H1 (cell line): Measurements from ENCODE around the gene PKD1.

Experiments used
- BCL11A ChIP-seq, 2 experiments: IDR thresholded peaks; one replicate each; pipeline ENCODE4 v1.6.1; 2011; ENCODE audit warnings: low read depth in 2 of 2, low read length in 2 of 2, mild to moderate bottlenecking in 2 of 2
- CTCF ChIP-seq, 3 experiments: IDR thresholded peaks; 1 replicate in 2 of 3; 2 replicates in 1 of 3; pipeline versions ENCODE4 v1.5.1 to v1.6.1; 2011; ENCODE audit warnings: low read length in 3 of 3, mild to moderate bottlenecking in 3 of 3, inconsistent platforms in 2 of 3, low read depth in 1 of 3, moderate library complexity in 1 of 3; ENCODE audit not compliant: insufficient read depth in 1 of 3; ENCODE audit errors: control extremely low read depth in 1 of 3
- EP300 ChIP-seq, 2 experiments: IDR thresholded peaks; 1 replicate in 1 of 2; 2 replicates in 1 of 2; pipeline ENCODE4 v1.6.1; 2011 to 2012; ENCODE audit warnings: low read depth in 2 of 2, low read length in 2 of 2, mild to moderate bottlenecking in 2 of 2, borderline replicate concordance in 1 of 2, inconsistent platforms in 1 of 2, moderate library complexity in 1 of 2
- MAFK ChIP-seq: IDR thresholded peaks from 2 replicates; pipeline ENCODE4 v1.6.1; 2012; ENCODE audit warnings: low read depth, mild to moderate bottlenecking, improper control_type of control experiment, low read length
- MAX ChIP-seq: IDR thresholded peaks from 2 replicates; pipeline ENCODE4 v1.6.1; 2012; ENCODE audit warnings: inconsistent platforms
- RNF2 ChIP-seq: fragments of 200-900, 300-1000 bp; sonication (generic); IDR thresholded peaks from 2 replicates; pipeline ENCODE4 v1.7.1; 2016; ENCODE audit warnings: borderline replicate concordance, low read depth, mild to moderate bottlenecking, antibody characterized with exemption, low read length; ENCODE audit not compliant: poor library complexity, severe bottlenecking; ENCODE audit errors: missing control alignments
- SIN3A ChIP-seq, 2 experiments: IDR thresholded peaks in 1 of 2; conservative IDR thresholded peaks in 1 of 2; 2 replicates each; pipeline ENCODE4 v1.6.1; 2011 to 2012; ENCODE audit warnings: low read length in 2 of 2, improper control_type of control experiment in 1 of 2, low read depth in 1 of 2, mild to moderate bottlenecking in 1 of 2

GRCh38 chr16:2177561-2177960 lies 41.9 kb upstream of the PKD1 start:
- no peak for TF ChIP-seq CTCF (IDR thresholded peaks at IDR 0.05; ENCODE audit: control extremely low read depth in 1 of 3, insufficient read depth in 1 of 3, low read depth in 1 of 3, low read length in 3 of 3)
- no peak for TF ChIP-seq MAFK
- no peak for TF ChIP-seq RNF2
- TF ChIP-seq MAX: no peak
- TF ChIP-seq BCL11A (IDR thresholded peaks at IDR 0.05; ENCODE audit: low read depth in 2 of 2, low read length in 2 of 2): no peak
- no peak for TF ChIP-seq EP300 (IDR thresholded peaks at IDR 0.05; ENCODE audit: borderline replicate concordance in 1 of 2, low read depth in 2 of 2, low read length in 2 of 2)
- no peak for TF ChIP-seq SIN3A (conservative IDR thresholded peaks at IDR 0.05 in 1 of 2, IDR thresholded peaks at IDR 0.05 in 1 of 2; ENCODE audit: low read depth in 1 of 2, low read length in 2 of 2)
